GM21360 (cell line): Measurements from ENCODE around the gene RHBDF2.
A peak's percentile ranks its signal among the peaks of the same experiment; 100 is the strongest.

Experiments
- ATAC-seq: cut with Tn5 transposase; IDR thresholded peaks from one replicate; pipeline ENCODE4 v1.9.1; 2021; ENCODE audit warnings: mild to moderate bottlenecking, moderate library complexity; ENCODE audit not compliant: unreplicated experiment

Gene RHBDF2

GRCh38 chr17:76467366-76467765 is 33.9 kb downstream of the RHBDF2 start, which contains the start of gene AANAT:
Gene AANAT, plus strand, starts transcription at chr17:76467603. Its CDS starts 1,144 bp downstream, at chr17:76468747.
- ATAC-seq = no peak

- ATAC-seq = no peak
Measured at GRCh38 chr17:76466775-76467130, 34.5 kb downstream of the RHBDF2 start.

GRCh38 chr17:76462556-76463290 is 38.5 kb downstream of the RHBDF2 start:
- ATAC-seq = no peak

GRCh38 chr17:76461765-76462555 is 39.3 kb downstream of the RHBDF2 start:
- no peak for ATAC-seq

GRCh38 chr17:76459674-76460073 is 41.5 kb downstream of the RHBDF2 start:
- no peak for ATAC-seq

GRCh38 chr17:76458580-76459490 is 42.4 kb downstream of the RHBDF2 start:
- no peak for ATAC-seq

- no peak for ATAC-seq
Measured at GRCh38 chr17:76453431-76453743, 47.8 kb downstream of the RHBDF2 start.

- peak; percentile 77 for ATAC-seq
Measured at GRCh38 chr17:76452660-76453430, 48.4 kb downstream of the RHBDF2 start, which contains the start of gene UBE2O. Gene UBE2O, minus strand, starts transcription at chr17:76453152. Its CDS starts 11 bp downstream, at chr17:76453141.

GRCh38 chr17:76452127-76452659 is 49.0 kb downstream of the RHBDF2 start:
- peak; percentile 22 for ATAC-seq

GRCh38 chr17:76451506-76451905 is 49.7 kb downstream of the RHBDF2 start:
- ATAC-seq = no peak

- ATAC-seq = no peak
Measured at GRCh38 chr17:76449126-76449525, 52.1 kb downstream of the RHBDF2 start.

GRCh38 chr17:76447931-76448652 is 53.1 kb downstream of the RHBDF2 start:
- ATAC-seq = no peak

GRCh38 chr17:76446449-76447231 is 54.6 kb downstream of the RHBDF2 start:
- ATAC-seq = no peak

GRCh38 chr17:76445697-76446448 is 55.4 kb downstream of the RHBDF2 start:
- no peak for ATAC-seq

- ATAC-seq = no peak
Measured at GRCh38 chr17:76444518-76445311, 56.5 kb downstream of the RHBDF2 start.

GRCh38 chr17:76442341-76443338 is 58.6 kb downstream of the RHBDF2 start:
- ATAC-seq = no peak
